ENCODE results near the gene NOD1.

DNA sequence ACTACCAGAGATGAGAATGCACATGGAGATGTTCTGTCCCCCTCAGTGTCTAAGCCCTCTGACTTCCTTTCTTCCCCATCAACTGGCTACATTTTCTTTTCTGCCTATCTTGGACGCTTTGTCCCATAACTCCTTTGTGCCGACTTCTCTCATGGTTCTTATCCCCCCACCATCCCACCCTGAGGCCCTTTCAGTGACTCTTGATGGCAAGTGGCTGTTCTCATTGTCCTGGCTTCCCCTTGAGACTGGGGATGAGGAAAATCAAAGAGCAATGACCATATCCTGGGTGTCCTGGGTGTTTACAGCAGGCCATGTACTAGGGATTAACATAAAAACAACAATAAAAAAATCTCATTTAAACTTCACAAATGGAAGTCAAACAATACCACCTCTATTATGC is 44.9 kb upstream of the NOD1 start:
- TF ChIP-seq, protein P1, sequence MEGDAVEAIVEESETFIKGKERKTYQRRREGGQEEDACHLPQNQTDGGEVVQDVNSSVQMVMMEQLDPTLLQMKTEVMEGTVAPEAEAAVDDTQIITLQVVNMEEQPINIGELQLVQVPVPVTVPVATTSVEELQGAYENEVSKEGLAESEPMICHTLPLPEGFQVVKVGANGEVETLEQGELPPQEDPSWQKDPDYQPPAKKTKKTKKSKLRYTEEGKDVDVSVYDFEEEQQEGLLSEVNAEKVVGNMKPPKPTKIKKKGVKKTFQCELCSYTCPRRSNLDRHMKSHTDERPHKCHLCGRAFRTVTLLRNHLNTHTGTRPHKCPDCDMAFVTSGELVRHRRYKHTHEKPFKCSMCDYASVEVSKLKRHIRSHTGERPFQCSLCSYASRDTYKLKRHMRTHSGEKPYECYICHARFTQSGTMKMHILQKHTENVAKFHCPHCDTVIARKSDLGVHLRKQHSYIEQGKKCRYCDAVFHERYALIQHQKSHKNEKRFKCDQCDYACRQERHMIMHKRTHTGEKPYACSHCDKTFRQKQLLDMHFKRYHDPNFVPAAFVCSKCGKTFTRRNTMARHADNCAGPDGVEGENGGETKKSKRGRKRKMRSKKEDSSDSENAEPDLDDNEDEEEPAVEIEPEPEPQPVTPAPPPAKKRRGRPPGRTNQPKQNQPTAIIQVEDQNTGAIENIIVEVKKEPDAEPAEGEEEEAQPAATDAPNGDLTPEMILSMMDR (conservative IDR thresholded peaks at IDR 0.05), result no peak
- TF ChIP-seq ZFX (IDR thresholded peaks at IDR 0.05), result no peak
